ENCODE measurements around the gene RNF212B.
"Not testable (repeated sequence)": the region's sequence is repeated elsewhere in the genome, so short reads cannot be mapped to it uniquely, and the experiment has no call there.

The RNF212B gene

DNA sequence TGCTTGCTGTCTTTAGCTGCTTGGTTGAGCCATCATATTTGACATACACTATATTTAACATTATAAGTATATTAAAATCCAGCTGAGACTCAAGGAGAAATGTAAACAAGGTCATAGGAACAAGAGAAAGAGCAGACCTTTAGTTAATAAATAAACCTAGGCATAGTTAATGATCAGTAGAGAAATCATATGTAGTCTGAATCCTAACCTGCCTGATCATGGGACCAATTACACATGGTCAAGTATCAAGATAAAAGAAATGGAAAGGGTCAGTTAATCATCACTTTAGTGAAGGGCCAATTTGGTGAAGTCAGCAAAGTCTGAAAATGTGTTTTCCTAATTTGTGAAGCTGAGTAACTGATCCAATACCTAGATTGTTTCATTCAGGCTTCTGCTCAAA lies 7.5 kb downstream of the RNF212B start:
- Histone ChIP-seq H3K4me1 (ENCODE audit: insufficient read depth, low read length) (no peaks in the 10 kb centered on the region; the same call in 1 of the 2 replicates), H3K4me3 (ENCODE audit: low read length) (no peak overlapping the region), H3K36me3 (ENCODE audit: insufficient read depth, low read length) (no peaks in the 10 kb centered on the region), H3K9me3 (ENCODE audit: insufficient read depth, low read depth, low read length) (no peaks in the 10 kb centered on the region), H3K27ac (ENCODE audit: low read depth, low read length) (no peak overlapping the region), H3K27me3 (ENCODE audit: insufficient read depth, low read length) (no peaks in the 10 kb centered on the region), H3K9ac (ENCODE audit: low read depth, low read length) (no peak overlapping the region)

DNA sequence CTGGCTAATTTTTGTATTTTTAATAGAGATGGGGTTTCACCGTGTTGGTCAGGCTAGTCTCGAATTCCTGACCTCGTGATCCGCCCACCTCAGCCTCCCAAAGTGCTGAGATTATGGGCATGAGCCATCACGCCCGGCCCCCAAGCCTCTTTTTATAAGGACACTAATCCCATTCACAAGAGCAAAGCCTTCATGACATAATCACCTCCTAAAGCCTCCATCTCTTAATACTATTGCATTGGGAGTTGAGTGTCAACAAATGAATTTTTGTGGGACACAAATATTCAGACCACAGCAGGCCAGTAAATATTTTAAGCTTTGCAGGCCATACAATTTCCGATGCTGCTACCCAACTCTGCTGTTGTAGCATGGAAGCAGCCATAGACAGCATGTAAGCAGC lies 10.9 kb downstream of the RNF212B start:
- H3K9ac ChIP-seq (ENCODE audit: low read depth, low read length), result no peak overlapping the region
- H3K4me1 ChIP-seq (ENCODE audit: insufficient read depth, low read length), result peaks cover 29% of the 10 kb centered on the region
- H3K27me3 ChIP-seq (ENCODE audit: insufficient read depth, low read length), result no peaks in the 10 kb centered on the region
- 91% methylated on average over 7 of the region's 7 CpGs for WGBS
- H3K4me3 ChIP-seq (ENCODE audit: low read length), result no peak overlapping the region
- H3K9me3 ChIP-seq (ENCODE audit: insufficient read depth, low read depth, low read length), result no peaks in the 10 kb centered on the region
- no peak overlapping the region for H3K27ac ChIP-seq (ENCODE audit: low read depth, low read length)
- no peaks in the 10 kb centered on the region for H3K36me3 ChIP-seq (ENCODE audit: insufficient read depth, low read length)

DNA sequence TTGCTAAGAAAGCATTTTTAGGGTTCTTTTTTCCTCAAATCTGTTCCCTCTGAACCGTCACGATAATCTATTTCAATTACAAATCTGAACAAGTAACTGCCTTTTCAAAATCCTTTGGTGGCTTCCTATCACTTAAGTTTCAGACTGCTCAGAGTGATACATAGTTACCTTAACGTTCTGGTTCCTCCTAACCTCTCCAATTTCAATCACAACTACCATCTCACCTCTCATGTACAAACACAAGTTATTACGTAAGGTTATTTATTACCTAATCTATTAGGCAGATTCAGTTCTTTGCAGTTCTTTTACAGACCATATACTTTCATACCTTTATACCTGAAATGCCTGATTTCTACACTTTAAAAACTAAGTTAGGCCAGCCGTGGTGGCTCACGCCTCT lies 12.1 kb downstream of the RNF212B start:
- Histone ChIP-seq H3K4me3 (ENCODE audit: low read length) (no peak overlapping the region), H3K27me3 (ENCODE audit: insufficient read depth, low read length) (no peaks in the 10 kb centered on the region), H3K27ac (ENCODE audit: low read depth, low read length) (no peak overlapping the region), H3K9me3 (ENCODE audit: insufficient read depth, low read depth, low read length) (no peaks in the 10 kb centered on the region), H3K36me3 (ENCODE audit: insufficient read depth, low read length) (no peaks in the 10 kb centered on the region), H3K4me1 (ENCODE audit: insufficient read depth, low read length) (peaks cover 31% of the 10 kb centered on the region), H3K9ac (ENCODE audit: low read depth, low read length) (no peak overlapping the region)
- 90% methylated on average over 6 of the region's 6 CpGs for WGBS

DNA sequence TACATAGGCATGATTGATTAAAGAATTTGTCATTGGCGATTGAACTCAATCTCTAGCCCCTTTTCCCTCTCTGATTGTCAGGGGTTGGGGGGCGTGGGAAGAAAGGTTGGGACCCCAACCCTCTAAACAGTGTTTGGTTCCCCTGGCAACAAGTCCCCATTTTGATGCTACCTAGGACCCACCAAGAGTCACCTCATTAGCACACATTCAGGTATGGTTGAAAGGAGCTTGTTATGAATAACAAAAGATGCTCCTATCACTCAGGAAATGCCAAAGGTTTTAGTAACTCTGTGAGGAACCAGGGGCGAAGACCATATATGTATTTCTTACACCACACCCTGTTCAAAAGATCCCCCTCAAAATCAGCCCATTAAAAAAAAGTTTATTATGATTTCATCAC lies 14.3 kb downstream of the RNF212B start:
- Histone ChIP-seq H3K27ac (ENCODE audit: low read depth, low read length) (peak overlapping the region; percentile 90), H3K27me3 (ENCODE audit: insufficient read depth, low read length) (no peaks in the 10 kb centered on the region), H3K36me3 (ENCODE audit: insufficient read depth, low read length) (no peaks in the 10 kb centered on the region), H3K9ac (ENCODE audit: low read depth, low read length) (peak overlapping the region; percentile 75), H3K4me1 (ENCODE audit: insufficient read depth, low read length) (peaks cover 31% of the 10 kb centered on the region), H3K4me3 (ENCODE audit: low read length) (peak overlapping the region; percentile 29), H3K9me3 (ENCODE audit: insufficient read depth, low read depth, low read length) (no peaks in the 10 kb centered on the region)
- WGBS, result 38% methylated on average over 1 of the region's 3 CpGs

DNA sequence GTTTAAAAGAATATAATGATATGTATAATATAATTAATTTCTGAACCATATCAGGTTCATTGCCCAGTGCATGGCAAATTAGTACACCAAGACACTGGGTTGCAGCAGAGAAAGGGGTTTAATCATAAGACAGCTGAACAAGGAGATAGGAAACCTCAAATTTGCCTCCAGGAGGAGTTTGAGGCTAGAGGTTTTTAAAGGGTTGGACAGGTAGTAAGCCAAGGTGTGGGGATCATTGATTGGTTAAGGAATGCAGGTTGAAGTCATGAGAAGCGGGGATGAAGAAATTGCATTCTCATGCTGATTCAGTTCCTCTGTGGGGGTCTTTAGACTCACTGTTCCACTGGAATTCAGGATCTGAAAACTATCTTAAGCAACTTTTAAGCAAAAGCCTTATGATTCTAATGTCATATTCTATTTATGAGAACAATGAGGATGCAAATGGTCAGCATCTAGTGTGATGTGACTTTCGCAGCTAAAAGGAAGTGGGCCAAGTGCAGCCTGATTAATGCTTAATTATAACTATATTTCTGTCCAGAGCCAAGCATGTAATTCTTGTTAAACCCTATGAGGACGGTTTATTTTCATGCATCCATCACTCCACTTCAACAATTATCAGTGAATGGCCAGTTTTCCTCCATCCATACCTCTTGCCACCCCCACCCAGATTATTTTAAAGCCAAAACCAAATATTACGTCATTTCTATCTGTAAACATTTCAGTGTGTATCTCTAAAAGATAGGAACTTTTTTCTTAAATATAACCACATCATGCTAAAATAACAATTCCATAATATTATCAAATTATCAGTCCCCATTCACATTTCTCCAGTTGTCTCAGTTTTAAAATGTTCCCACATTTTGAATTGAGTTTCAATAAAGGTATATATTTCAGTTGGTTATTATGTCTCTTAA lies 14.9 kb downstream of the RNF212B start:
- no peaks in the 10 kb centered on the region for H3K36me3 ChIP-seq (ENCODE audit: insufficient read depth, low read length)
- 41% methylated on average over 4 of the region's 4 CpGs for WGBS
- no peaks in the 10 kb centered on the region for H3K9me3 ChIP-seq (ENCODE audit: insufficient read depth, low read depth, low read length)
- peak overlapping the region; percentile 90 for H3K27ac ChIP-seq (ENCODE audit: low read depth, low read length)
- H3K4me1 ChIP-seq (ENCODE audit: insufficient read depth, low read length), result peaks cover 31% of the 10 kb centered on the region
- H3K27me3 ChIP-seq (ENCODE audit: insufficient read depth, low read length), result no peaks in the 10 kb centered on the region
- H3K4me3 ChIP-seq (ENCODE audit: low read length), result peak overlapping the region; percentile 29
- peak overlapping the region; percentile 75 for H3K9ac ChIP-seq (ENCODE audit: low read depth, low read length)

DNA sequence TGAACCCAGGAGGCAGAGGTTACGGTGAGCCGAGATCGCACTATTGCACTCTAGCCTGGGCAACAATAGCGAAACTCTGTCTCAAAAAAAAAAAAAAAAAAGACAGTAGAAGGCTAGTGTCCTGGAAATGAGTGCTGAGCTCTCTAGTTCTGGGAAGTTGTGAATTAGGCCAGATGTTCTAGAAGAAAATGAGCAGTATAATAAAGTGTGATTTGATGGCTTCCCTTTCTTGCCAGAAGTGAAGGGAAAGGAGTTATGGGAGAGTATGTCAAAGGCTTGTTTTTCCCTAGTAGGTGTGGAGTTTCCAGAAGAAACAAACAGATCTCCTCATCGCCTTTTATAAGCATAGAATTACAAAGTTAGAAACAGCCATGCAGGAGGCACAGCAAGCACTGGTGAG lies 20.5 kb downstream of the RNF212B start:
- H3K36me3 ChIP-seq (ENCODE audit: insufficient read depth, low read length), result no peaks in the 10 kb centered on the region
- H3K27ac ChIP-seq (ENCODE audit: low read depth, low read length), result no peak overlapping the region
- H3K4me3 ChIP-seq (ENCODE audit: low read length), result no peak overlapping the region
- H3K4me1 ChIP-seq (ENCODE audit: insufficient read depth, low read length), result peaks cover 6% of the 10 kb centered on the region
- H3K27me3 ChIP-seq (ENCODE audit: insufficient read depth, low read length), result peaks cover 6% of the 10 kb centered on the region
- no peak overlapping the region for H3K9ac ChIP-seq (ENCODE audit: low read depth, low read length)
- no peaks in the 10 kb centered on the region for H3K9me3 ChIP-seq (ENCODE audit: insufficient read depth, low read depth, low read length)
- 95% methylated on average over 4 of the region's 5 CpGs for WGBS

DNA sequence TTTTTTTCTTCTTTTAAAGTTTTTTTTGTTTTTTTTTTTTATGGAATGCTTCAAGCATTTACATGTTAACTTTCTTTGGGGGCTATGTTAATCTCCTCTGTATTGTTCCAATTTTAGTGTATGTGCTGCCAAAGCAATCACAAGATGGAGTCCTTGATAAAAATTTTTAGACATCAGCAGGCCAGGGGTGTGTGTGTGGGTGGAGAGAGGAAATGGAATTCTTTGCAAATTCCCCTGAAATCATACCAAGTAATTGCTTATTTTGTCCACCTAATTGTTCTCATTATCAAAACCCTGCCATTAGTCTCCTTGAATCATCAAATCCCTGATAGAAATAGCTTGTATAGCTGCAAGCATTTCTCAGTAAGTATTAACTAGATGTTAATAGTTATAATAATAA lies 21.7 kb downstream of the RNF212B start:
- no peak overlapping the region for H3K9ac ChIP-seq (ENCODE audit: low read depth, low read length)
- H3K9me3 ChIP-seq (ENCODE audit: insufficient read depth, low read depth, low read length), result no peaks in the 10 kb centered on the region
- H3K36me3 ChIP-seq (ENCODE audit: insufficient read depth, low read length), result no peaks in the 10 kb centered on the region
- no peak overlapping the region for H3K4me3 ChIP-seq (ENCODE audit: low read length)
- no peak overlapping the region for H3K27ac ChIP-seq (ENCODE audit: low read depth, low read length)
- H3K4me1 ChIP-seq (ENCODE audit: insufficient read depth, low read length), result no peaks in the 10 kb centered on the region
- peaks cover 10% of the 10 kb centered on the region for H3K27me3 ChIP-seq (ENCODE audit: insufficient read depth, low read length)

DNA sequence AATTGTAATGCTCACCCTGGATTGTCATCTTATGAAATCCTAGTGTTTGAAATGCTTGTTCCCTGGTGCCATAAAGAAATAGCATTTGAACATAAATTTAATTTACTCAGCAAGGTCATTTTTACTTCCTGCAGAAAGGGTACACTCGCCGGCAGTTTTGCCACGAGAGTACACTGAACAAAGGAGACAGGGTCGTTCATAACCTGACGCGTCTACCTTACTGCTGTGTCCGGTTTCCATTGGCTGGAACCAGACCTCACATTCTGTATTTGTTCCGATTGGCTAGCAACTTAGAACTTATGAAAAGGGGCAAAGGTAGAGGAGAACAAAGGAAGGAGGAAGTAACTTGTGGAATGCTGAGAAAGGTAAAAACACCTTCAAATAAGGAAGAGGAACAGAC lies 23.1 kb downstream of the RNF212B start:
- H3K9me3 ChIP-seq (ENCODE audit: insufficient read depth, low read depth, low read length); H3K27ac ChIP-seq (ENCODE audit: low read depth, low read length); H3K9ac ChIP-seq (ENCODE audit: low read depth, low read length); H3K4me3 ChIP-seq (ENCODE audit: low read length); H3K36me3 ChIP-seq (ENCODE audit: insufficient read depth, low read length); H3K4me1 ChIP-seq (ENCODE audit: insufficient read depth, low read length): not testable (repeated sequence)
- WGBS, result 93% methylated on average over 8 of the region's 8 CpGs
- H3K27me3 ChIP-seq (ENCODE audit: insufficient read depth, low read length), result peaks cover 10% of the 10 kb centered on the region

DNA sequence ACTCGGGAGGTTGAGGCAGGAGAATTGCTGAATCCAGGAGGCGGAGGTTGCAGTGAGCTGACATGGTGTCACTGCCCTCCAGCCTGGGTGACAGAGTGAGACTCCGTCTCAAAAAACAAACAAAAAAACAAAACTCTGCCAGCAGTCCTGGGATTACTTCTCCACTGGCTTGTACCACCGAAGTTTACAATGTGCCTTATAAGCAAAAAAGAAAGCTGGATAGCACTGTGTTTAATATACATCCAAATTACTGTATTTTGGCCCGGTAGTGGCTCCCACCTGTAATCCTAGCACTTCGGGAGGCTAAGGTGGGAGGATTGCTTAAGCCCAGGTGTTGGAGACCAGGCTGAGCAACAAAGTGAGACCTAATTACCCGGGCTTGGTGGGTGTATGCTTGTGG lies 31.5 kb downstream of the RNF212B start:
- H3K27me3 ChIP-seq (ENCODE audit: insufficient read depth, low read length), result peaks cover 67% of the 10 kb centered on the region
- WGBS, result 91% methylated on average over 7 of the region's 7 CpGs

DNA sequence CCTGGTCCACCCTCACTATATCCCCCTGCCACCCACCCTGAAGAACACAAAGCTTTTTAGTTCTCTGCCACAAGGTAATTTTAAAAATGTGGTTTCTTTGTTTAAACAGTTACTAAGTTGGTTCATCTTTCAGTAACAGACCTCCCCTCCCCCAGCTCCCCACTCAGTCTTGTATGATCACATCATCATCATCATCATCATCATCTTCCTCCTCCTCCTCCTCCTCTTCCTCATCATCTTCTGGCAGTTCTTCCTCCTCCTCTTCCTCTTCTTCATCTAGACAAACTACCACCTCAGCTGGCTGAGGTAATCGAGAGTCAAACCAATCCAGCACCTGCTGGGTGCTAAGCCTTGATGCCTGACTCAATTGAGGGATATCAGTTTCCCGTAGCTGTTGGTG lies 37.7 kb downstream of the RNF212B start:
- H3K36me3 ChIP-seq (ENCODE audit: insufficient read depth, low read length), result no peaks in the 10 kb centered on the region
- peaks cover 7% of the 10 kb centered on the region; the same call in 1 of the 2 replicates for H3K4me1 ChIP-seq (ENCODE audit: insufficient read depth, low read length)
- no peaks in the 10 kb centered on the region for H3K9me3 ChIP-seq (ENCODE audit: insufficient read depth, low read depth, low read length)
- WGBS, result 85% methylated on average over 2 of the region's 2 CpGs
- H3K4me3 ChIP-seq (ENCODE audit: low read length), result no peak overlapping the region
- no peak overlapping the region for H3K27ac ChIP-seq (ENCODE audit: low read depth, low read length)
- no peak overlapping the region for H3K9ac ChIP-seq (ENCODE audit: low read depth, low read length)
- H3K27me3 ChIP-seq (ENCODE audit: insufficient read depth, low read length), result peaks cover 52% of the 10 kb centered on the region

More for the DNA sequence above, 31.5 kb downstream of the RNF212B start:
- Histone ChIP-seq H3K36me3 (ENCODE audit: insufficient read depth, low read length) (no peaks in the 10 kb centered on the region), H3K27ac (ENCODE audit: low read depth, low read length) (no peak overlapping the region), H3K4me3 (ENCODE audit: low read length) (no peak overlapping the region), H3K9ac (ENCODE audit: low read depth, low read length) (no peak overlapping the region), H3K4me1 (ENCODE audit: insufficient read depth, low read length) (no peaks in the 10 kb centered on the region), H3K9me3 (ENCODE audit: insufficient read depth, low read depth, low read length) (no peaks in the 10 kb centered on the region)

DNA sequence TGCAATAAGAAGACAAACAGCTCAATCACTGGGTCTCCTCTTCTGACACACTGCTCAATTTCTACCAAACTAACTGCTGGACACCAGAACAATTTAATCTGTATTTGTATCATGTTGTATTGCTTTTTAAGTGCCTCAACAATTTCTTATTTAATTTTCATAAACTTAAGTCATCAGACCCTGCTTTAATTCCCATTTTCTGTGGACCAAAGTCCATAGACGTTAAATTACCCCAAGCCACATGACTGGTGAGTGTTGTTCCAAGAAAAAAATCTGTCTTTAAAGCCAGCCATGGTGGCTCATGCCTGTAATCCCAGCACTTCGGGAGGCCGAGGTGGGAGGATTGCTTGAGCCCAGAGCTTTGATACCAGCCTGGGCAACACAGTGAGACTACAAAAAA lies 39.5 kb downstream of the RNF212B start:
- H3K27me3 ChIP-seq (ENCODE audit: insufficient read depth, low read length), result peaks cover 50% of the 10 kb centered on the region
- 89% methylated on average over 3 of the region's 3 CpGs for WGBS
- H3K4me1 ChIP-seq (ENCODE audit: insufficient read depth, low read length), result peaks cover 12% of the 10 kb centered on the region; the same call in 1 of the 2 replicates
- no peaks in the 10 kb centered on the region for H3K36me3 ChIP-seq (ENCODE audit: insufficient read depth, low read length)
- H3K27ac ChIP-seq (ENCODE audit: low read depth, low read length), result no peak overlapping the region
- no peak overlapping the region for H3K4me3 ChIP-seq (ENCODE audit: low read length)
- H3K9me3 ChIP-seq (ENCODE audit: insufficient read depth, low read depth, low read length), result no peaks in the 10 kb centered on the region
- H3K9ac ChIP-seq (ENCODE audit: low read depth, low read length), result no peak overlapping the region
